ENCODE results near the gene DISP2.

GRCh38 chr15:40414816-40415215, 56.8 kb downstream of the DISP2 start:
- no peak for TF ChIP-seq ZFP3 (CRISPR knock-in tag; IDR thresholded peaks at IDR 0.05)
- TF ChIP-seq ZNF70 (CRISPR knock-in tag; IDR thresholded peaks at IDR 0.05), result no peak
- TF ChIP-seq ZC3H10 (CRISPR knock-in tag; IDR thresholded peaks at IDR 0.05), result no peak
- no peak for TF ChIP-seq CREB5 (CRISPR knock-in tag; IDR thresholded peaks at IDR 0.05; ENCODE audit: low read depth)
- TF ChIP-seq TOX (CRISPR knock-in tag; IDR thresholded peaks at IDR 0.05; ENCODE audit: borderline replicate concordance), result no peak
- no peak for TF ChIP-seq BACH2 (CRISPR knock-in tag; IDR thresholded peaks at IDR 0.05; ENCODE audit: borderline replicate concordance)
- TF ChIP-seq, protein P1, sequence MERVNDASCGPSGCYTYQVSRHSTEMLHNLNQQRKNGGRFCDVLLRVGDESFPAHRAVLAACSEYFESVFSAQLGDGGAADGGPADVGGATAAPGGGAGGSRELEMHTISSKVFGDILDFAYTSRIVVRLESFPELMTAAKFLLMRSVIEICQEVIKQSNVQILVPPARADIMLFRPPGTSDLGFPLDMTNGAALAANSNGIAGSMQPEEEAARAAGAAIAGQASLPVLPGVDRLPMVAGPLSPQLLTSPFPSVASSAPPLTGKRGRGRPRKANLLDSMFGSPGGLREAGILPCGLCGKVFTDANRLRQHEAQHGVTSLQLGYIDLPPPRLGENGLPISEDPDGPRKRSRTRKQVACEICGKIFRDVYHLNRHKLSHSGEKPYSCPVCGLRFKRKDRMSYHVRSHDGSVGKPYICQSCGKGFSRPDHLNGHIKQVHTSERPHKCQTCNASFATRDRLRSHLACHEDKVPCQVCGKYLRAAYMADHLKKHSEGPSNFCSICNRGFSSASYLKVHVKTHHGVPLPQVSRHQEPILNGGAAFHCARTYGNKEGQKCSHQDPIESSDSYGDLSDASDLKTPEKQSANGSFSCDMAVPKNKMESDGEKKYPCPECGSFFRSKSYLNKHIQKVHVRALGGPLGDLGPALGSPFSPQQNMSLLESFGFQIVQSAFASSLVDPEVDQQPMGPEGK (CRISPR knock-in tag; IDR thresholded peaks at IDR 0.05; ENCODE audit: borderline replicate concordance), result no peak
- no peak for TF ChIP-seq ARNTL (CRISPR knock-in tag; IDR thresholded peaks at IDR 0.05; ENCODE audit: borderline replicate concordance, low read depth)
- TF ChIP-seq ESRRG (CRISPR knock-in tag; IDR thresholded peaks at IDR 0.05), result no peak
- TF ChIP-seq PPARA (CRISPR knock-in tag; IDR thresholded peaks at IDR 0.05; ENCODE audit: borderline replicate concordance), result no peak
- no peak for TF ChIP-seq CSRNP3 (CRISPR knock-in tag; IDR thresholded peaks at IDR 0.05)
- no peak for TF ChIP-seq ZFP30 (CRISPR knock-in tag; IDR thresholded peaks at IDR 0.05)
- TF ChIP-seq ZNF565 (CRISPR knock-in tag; conservative IDR thresholded peaks at IDR 0.05; ENCODE audit: low read depth), result no peak

All from SK-N-SH treated with all-trans-retinoic acid at 6 μM for 48 hours (cell line).